Sigmoid colon (tissue), 4 donors: ENCODE measurements around the gene MAP3K21.

Source experiments
- EP300 ChIP-seq, 4 donors: sonication (generic); formaldehyde crosslinking; IDR thresholded peaks; one replicate each; pipeline ENCODE4 v1.6.1; 2017; ENCODE audit warnings: antibody characterized with exemption in 4 of 4
- POLR2A ChIP-seq, 2 donors: fragments of 450-650 bp; IDR thresholded peaks; one replicate each; pipeline ENCODE4 v1.6.1; 2016; ENCODE audit warnings: antibody characterized with exemption in 2 of 2, mild to moderate bottlenecking in 2 of 2, moderate library complexity in 2 of 2
- POLR2AphosphoS5 ChIP-seq, 4 donors: sonication (generic); formaldehyde crosslinking; IDR thresholded peaks; one replicate each; pipeline ENCODE4 v1.6.1; 2017; ENCODE audit warnings: antibody characterized with exemption in 4 of 4
- TF ChIP-seq, protein P1 (sequence below), 4 experiments: fragments of 450-650 bp in 3 of 4; fragments of 200-600 bp in 1 of 4; IDR thresholded peaks; one replicate each; pipeline ENCODE4 v1.5.1; 2016 to 2019; ENCODE audit warnings: antibody characterized with exemption in 4 of 4, mild to moderate bottlenecking in 3 of 4, moderate library complexity in 2 of 4

DNA sequence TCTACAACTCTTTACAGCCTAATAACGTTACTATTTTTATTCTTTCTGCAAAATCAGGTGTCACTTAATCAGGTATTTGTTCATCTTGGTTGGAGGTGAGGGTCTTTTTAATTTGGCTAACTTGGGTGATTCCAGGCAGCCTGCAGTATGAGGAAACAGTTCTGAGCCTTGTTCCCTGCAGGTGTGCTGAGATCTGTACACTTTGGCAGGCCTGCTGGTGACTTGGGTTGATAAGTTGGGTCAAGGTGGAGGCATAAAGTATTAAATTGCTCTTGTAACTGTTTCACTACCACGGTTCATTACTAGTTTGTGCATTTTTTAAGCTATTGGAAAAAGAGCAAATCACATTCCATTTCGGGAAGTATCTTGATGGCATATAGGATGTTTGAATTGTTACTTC is 10.0 kb downstream of the MAP3K21 start:
- TF ChIP-seq, protein P1, sequence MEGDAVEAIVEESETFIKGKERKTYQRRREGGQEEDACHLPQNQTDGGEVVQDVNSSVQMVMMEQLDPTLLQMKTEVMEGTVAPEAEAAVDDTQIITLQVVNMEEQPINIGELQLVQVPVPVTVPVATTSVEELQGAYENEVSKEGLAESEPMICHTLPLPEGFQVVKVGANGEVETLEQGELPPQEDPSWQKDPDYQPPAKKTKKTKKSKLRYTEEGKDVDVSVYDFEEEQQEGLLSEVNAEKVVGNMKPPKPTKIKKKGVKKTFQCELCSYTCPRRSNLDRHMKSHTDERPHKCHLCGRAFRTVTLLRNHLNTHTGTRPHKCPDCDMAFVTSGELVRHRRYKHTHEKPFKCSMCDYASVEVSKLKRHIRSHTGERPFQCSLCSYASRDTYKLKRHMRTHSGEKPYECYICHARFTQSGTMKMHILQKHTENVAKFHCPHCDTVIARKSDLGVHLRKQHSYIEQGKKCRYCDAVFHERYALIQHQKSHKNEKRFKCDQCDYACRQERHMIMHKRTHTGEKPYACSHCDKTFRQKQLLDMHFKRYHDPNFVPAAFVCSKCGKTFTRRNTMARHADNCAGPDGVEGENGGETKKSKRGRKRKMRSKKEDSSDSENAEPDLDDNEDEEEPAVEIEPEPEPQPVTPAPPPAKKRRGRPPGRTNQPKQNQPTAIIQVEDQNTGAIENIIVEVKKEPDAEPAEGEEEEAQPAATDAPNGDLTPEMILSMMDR (IDR thresholded peaks at IDR 0.05), result no peak
- TF ChIP-seq POLR2A (IDR thresholded peaks at IDR 0.05) (no peak), POLR2AphosphoS5 (IDR thresholded peaks at IDR 0.05) (no peak), EP300 (IDR thresholded peaks at IDR 0.05) (no peak)
